H1 (cell line): ENCODE measurements around the gene CACNB2. TPM values are rescaled to one million over a fixed set of nuclear protein-coding genes. Genes with fewer than 3 reads are reported as not detected.

Experiments
- CTCF ChIA-PET: fragments of 300-600 bp; sonication (Branson Sonifier 250); formaldehyde crosslinking; loops from one replicate; lab custom pipeline; 2021; ENCODE audit not compliant: partially characterized antibody; lab: Charles Lee
- POLR2A ChIA-PET: fragments of 300-600 bp; sonication (Branson Sonifier 250); formaldehyde crosslinking; loops from one replicate; lab custom pipeline; 2021; ENCODE audit warnings: inconsistent platforms; ENCODE audit not compliant: partially characterized antibody; lab: Charles Lee
- DNase-seq, 2 experiments: peaks; one replicate each; pipeline versions ENCODE4 v3.0.0 to v3.0.0-alpha.2; 2010 to 2022; ENCODE audit warnings: low spot score in 2 of 2, low read depth in 1 of 2, mixed read lengths in 1 of 2
- FAIRE-seq: peaks from 2 replicates; lab custom pipeline; 2011; peaks lifted over from hg19 to GRCh38; lab: Jason Lieb, UNC
- H2AFZ ChIP-seq: 2 replicates; pipeline ENCODE4 v1.8.1; 2012; ENCODE audit warnings: low read length, inconsistent platforms
- H2AK5ac ChIP-seq: 2 replicates; pipeline ENCODE4 v1.6.1; 2013; ENCODE audit warnings: low read depth, low read length
- H2BK120ac ChIP-seq: replicated peaks from 2 replicates; pipeline ENCODE3; 2013; ENCODE audit warnings: low read depth, low read length, inconsistent platforms
- H2BK12ac ChIP-seq: 2 replicates; pipeline ENCODE4 v1.6.1; 2013; ENCODE audit warnings: low read depth, low read length
- H2BK15ac ChIP-seq: 2 replicates; pipeline ENCODE4 v1.6.1; 2013; ENCODE audit warnings: low read length
- H2BK20ac ChIP-seq: 2 replicates; pipeline ENCODE4 v1.6.1; 2013; ENCODE audit warnings: low read length
- H2BK5ac ChIP-seq: 2 replicates; pipeline ENCODE4 v1.6.1; 2013; ENCODE audit warnings: low read depth, low read length
- H3K14ac ChIP-seq: 2 replicates; pipeline ENCODE4 v1.6.1; 2013; ENCODE audit warnings: inconsistent platforms; ENCODE audit not compliant: insufficient read length
- H3K18ac ChIP-seq: 2 replicates; pipeline ENCODE4 v1.6.1; 2013; ENCODE audit warnings: low read length; ENCODE audit errors: extremely low read depth
- H3K23ac ChIP-seq: 2 replicates; pipeline ENCODE4 v1.6.1; 2013; ENCODE audit warnings: inconsistent platforms; ENCODE audit not compliant: insufficient read length
- H3K23me2 ChIP-seq: 2 replicates; pipeline ENCODE4 v1.6.1; 2013; ENCODE audit warnings: low read depth, low read length
- H3K27ac ChIP-seq: 2 replicates; pipeline ENCODE4 v1.6.1; 2011; ENCODE audit warnings: low read depth, low read length, inconsistent platforms
- H3K27me3 ChIP-seq, 4 experiments: replicated peaks in 1 of 4; 1 replicate in 1 of 4; 2 replicates in 3 of 4; pipeline versions ENCODE4 v1.6.1 to v1.8.1; 2011 to 2013; ENCODE audit warnings: low read length in 3 of 4, mild to moderate bottlenecking in 3 of 4, inconsistent platforms in 2 of 4, mixed read lengths in 2 of 4, moderate library complexity in 1 of 4; ENCODE audit not compliant: control insufficient read depth in 3 of 4, insufficient read depth in 3 of 4; ENCODE audit errors: extremely low read depth in 1 of 4
- H3K36me3 ChIP-seq, 4 experiments: 2 replicates each; pipeline versions ENCODE4 v1.6.1 to v1.8.1; 2011 to 2013; ENCODE audit warnings: mild to moderate bottlenecking in 4 of 4, low read length in 3 of 4, moderate library complexity in 2 of 4, control low read depth in 1 of 4, inconsistent platforms in 1 of 4; ENCODE audit not compliant: insufficient read depth in 4 of 4, control insufficient read depth in 2 of 4
- H3K4ac ChIP-seq: replicated peaks from 2 replicates; pipeline ENCODE3; 2013; ENCODE audit warnings: low read length, low read depth, mixed read lengths, inconsistent platforms; ENCODE audit not compliant: insufficient read length
- H3K4me1 ChIP-seq, 4 experiments: replicated peaks in 1 of 4; 1 replicate in 1 of 4; 2 replicates in 3 of 4; pipeline versions ENCODE4 v1.6.1 to v1.8.1; 2011 to 2013; ENCODE audit warnings: low read length in 3 of 4, inconsistent platforms in 2 of 4, mixed read lengths in 1 of 4; ENCODE audit not compliant: insufficient read depth in 4 of 4, control insufficient read depth in 3 of 4
- H3K4me2 ChIP-seq, 2 experiments: 2 replicates each; pipeline versions ENCODE4 v1.6.1 to v1.8.1; 2011 to 2013; ENCODE audit warnings: low read depth in 2 of 2, low read length in 2 of 2, control low read depth in 1 of 2, inconsistent platforms in 1 of 2, mild to moderate bottlenecking in 1 of 2; ENCODE audit not compliant: insufficient read depth in 1 of 2
- H3K4me3 ChIP-seq, 4 experiments: fragments of 200-600, 300-600 bp in 1 of 4; sonication (generic), shearing (Covaris generic), sonication (Bioruptor Twin) in 1 of 4; 2 replicates each; pipeline versions ENCODE4 v1.5.1 to v1.8.1; 2011 to 2016; ENCODE audit warnings: low read length in 4 of 4, low read depth in 3 of 4, control low read depth in 2 of 4, inconsistent platforms in 2 of 4, mild to moderate bottlenecking in 2 of 4, mixed read lengths in 1 of 4, moderate library complexity in 1 of 4; ENCODE audit not compliant: insufficient read depth in 2 of 4; ENCODE audit errors: extremely low read depth in 1 of 4
- H3K56ac ChIP-seq: replicated peaks from 2 replicates; pipeline ENCODE3; 2013; ENCODE audit warnings: low read depth, mild to moderate bottlenecking, mixed read lengths, low read length, inconsistent platforms; ENCODE audit not compliant: insufficient read length
- H3K79me1 ChIP-seq: 2 replicates; pipeline ENCODE4 v1.6.1; 2013; ENCODE audit warnings: low read depth, low read length, control low read depth
- H3K79me2 ChIP-seq, 2 experiments: 2 replicates each; pipeline versions ENCODE4 v1.6.1 to v1.8.1; 2012 to 2013; ENCODE audit warnings: low read length in 2 of 2, mild to moderate bottlenecking in 2 of 2, inconsistent platforms in 1 of 2; ENCODE audit not compliant: insufficient read depth in 2 of 2, control insufficient read depth in 1 of 2
- H3K9ac ChIP-seq, 4 experiments: replicated peaks in 1 of 4; 1 replicate in 1 of 4; 2 replicates in 3 of 4; pipeline versions ENCODE4 v1.6.1 to v1.8.1; 2011 to 2013; ENCODE audit warnings: low read depth in 3 of 4, low read length in 3 of 4, control low read depth in 2 of 4, mild to moderate bottlenecking in 2 of 4, moderate library complexity in 2 of 4, inconsistent platforms in 1 of 4; ENCODE audit errors: extremely low read depth in 1 of 4
- H3K9me3 ChIP-seq, 2 experiments: 2 replicates each; pipeline versions ENCODE4 v1.6.1 to v1.8.1; 2012 to 2013; ENCODE audit warnings: mild to moderate bottlenecking in 2 of 2, moderate library complexity in 2 of 2, control low read depth in 1 of 2, inconsistent platforms in 1 of 2, low read depth in 1 of 2, low read length in 1 of 2, mixed read lengths in 1 of 2; ENCODE audit not compliant: insufficient read depth in 2 of 2
- H4K20me1 ChIP-seq, 2 experiments: replicated peaks in 1 of 2; 2 replicates each; pipeline versions ENCODE3 to v1.8.1; 2011 to 2013; ENCODE audit warnings: inconsistent platforms in 2 of 2, low read length in 2 of 2, mild to moderate bottlenecking in 1 of 2; ENCODE audit not compliant: insufficient read depth in 2 of 2, control insufficient read depth in 1 of 2
- H4K5ac ChIP-seq: 2 replicates; pipeline ENCODE4 v1.6.1; 2013; ENCODE audit warnings: low read length, low read depth, mixed read lengths, inconsistent platforms; ENCODE audit not compliant: insufficient read length
- H4K8ac ChIP-seq: 2 replicates; pipeline ENCODE4 v1.8.0; 2013; ENCODE audit warnings: mild to moderate bottlenecking, moderate library complexity, low read length, inconsistent platforms; ENCODE audit not compliant: insufficient read depth; ENCODE audit errors: extremely low read depth
- H4K91ac ChIP-seq: replicated peaks from 2 replicates; pipeline ENCODE3; 2013; ENCODE audit warnings: low read length, mixed read lengths, inconsistent platforms; ENCODE audit not compliant: insufficient read length
- KDM1A ChIP-seq: fragments of 200-600, 300-600 bp; sonication (generic); IDR thresholded peaks from 2 replicates; pipeline ENCODE4 v1.7.1; 2016; ENCODE audit warnings: mild to moderate bottlenecking, low read length, borderline replicate concordance
- RFX5 ChIP-seq: IDR thresholded peaks from 2 replicates; pipeline ENCODE4 v1.6.1; 2011; ENCODE audit warnings: low read depth, low read length, improper control_type of control experiment, borderline replicate concordance
- WGBS, 2 experiments: shearing (Covaris generic) in 1 of 2; methylation state at CpG; one replicate each; pipeline versions ENCODE4 v1.1.6 to v1.1.7; 2013 to 2015; ENCODE audit warnings: low lambda C conversion rate in 2 of 2, mixed read lengths in 2 of 2, inconsistent platforms in 1 of 2, low coverage in 1 of 2, missing lambda C conversion rate in 1 of 2; ENCODE audit not compliant: insufficient replicate concordance in 2 of 2, insufficient coverage in 1 of 2, insufficient read length in 1 of 2; ENCODE audit errors: extremely low coverage in 1 of 2, missing lambda C conversion rate in 1 of 2; 5-methylcytosine and 5-hydroxymethylcytosine counted together
- polyA plus RNA-seq, 7 experiments: library from polyadenylated mRNA; depleted of rRNA in 3 of 7; stranded (reverse) in 5 of 7; unstranded in 2 of 7; fragments of >200 nt in 5 of 7; fragments of 200-250 nt in 2 of 7; gene quantifications; 1 replicate in 5 of 7; 2 replicates in 1 of 7; 4 replicates in 1 of 7; pipeline versions ENCODE4 v1.2.1 to v1.2.3, GENCODE V29; 2011 to 2013; ENCODE audit warnings: missing spikeins in 2 of 7, mixed read lengths in 2 of 7
- total RNA-seq: library from RNA; stranded (reverse); fragmentation: NEBNext Ultra II Directional; extraction: Animal tissue kit (Norgen Biotek cat#: 25700); gene quantifications from 2 replicates; pipeline ENCODE4 v1.2.1, GENCODE V29; 2021

CACNB2 gene
- total and polyA plus RNA-seq, 2 of the 8 experiments (the other 6 are each of a cell fraction or from before 2014, with no cell fraction given), result 2.4 to 3.2 TPM

DNA sequence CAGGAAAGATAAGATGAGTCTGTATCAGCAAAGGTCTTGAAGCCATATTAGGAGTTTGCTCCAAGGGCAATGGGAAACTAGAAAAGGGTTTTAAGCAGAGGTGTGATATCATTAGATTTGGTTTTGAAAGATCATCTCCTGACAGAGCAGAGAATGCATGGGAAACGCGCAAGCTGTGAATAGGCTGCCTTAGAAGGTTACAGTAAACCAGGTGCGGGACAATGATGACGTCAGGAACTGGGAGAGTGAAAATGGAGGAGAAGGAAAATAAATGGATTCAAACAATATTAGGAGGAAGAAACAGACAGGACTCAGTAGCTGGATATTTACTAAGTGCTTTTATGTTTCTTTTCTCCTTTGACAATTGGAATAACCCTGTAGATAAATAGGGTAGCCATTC, 50.6 kb downstream of the CACNB2 start:
- Histone ChIP-seq H4K20me1 (no peaks in the 10 kb centered on the region), H2BK120ac (no peak overlapping the region), H3K14ac (no peak overlapping the region), H2AFZ (no peak overlapping the region), H2AK5ac (no peak overlapping the region), H3K27ac (no peak overlapping the region), H3K23ac (no peak overlapping the region), H3K4ac (no peak overlapping the region), H3K79me1 (no peaks in the 10 kb centered on the region), H2BK15ac (no peak overlapping the region), H3K9ac (no peak overlapping the region), H3K36me3 (no peaks in the 10 kb centered on the region), H3K23me2 (no peaks in the 10 kb centered on the region), H2BK12ac (no peak overlapping the region), H3K27me3 (no peaks in the 10 kb centered on the region), H2BK5ac (no peak overlapping the region), H4K5ac (no peak overlapping the region), H4K8ac (no peak overlapping the region), H3K4me1 (peaks cover 0 to 5% (median 0%) of the 10 kb centered on the region in 4 experiments; a peak in 1 of 7 replicates), H3K79me2 (no peaks in the 10 kb centered on the region), H3K9me3 (no peaks in the 10 kb centered on the region), H3K4me3 (no peak overlapping the region), H3K18ac (no peak overlapping the region), H4K91ac (no peak overlapping the region), H2BK20ac (no peak overlapping the region), H3K4me2 (no peak overlapping the region), H3K56ac (no peak overlapping the region)
- no peak for DNase-seq
- ChIA-PET CTCF (interaction anchor here (0.6 kb wide), 1 partner anchor 155 kb away, joined by 3 read pairs; no protein-coding TSS in a partner anchor), POLR2A (no interaction called here)
- TF ChIP-seq KDM1A, result no peak
- TF ChIP-seq RFX5, result no peak
- no peak for FAIRE-seq
- 90% methylated on average over 4 of the region's 4 CpGs; no CpG with 5 or more reads in 1 of the 2 experiments for WGBS, 2 experiments
